Right lobe of liver (tissue), 4 donors: ENCODE data around the gene FAM83C.

ENCODE experiments used
- POLR2A ChIP-seq: fragments of 450-650 bp; IDR thresholded peaks from one replicate; pipeline ENCODE4 v1.6.1; 2017; ENCODE audit warnings: antibody characterized with exemption, mild to moderate bottlenecking
- TF ChIP-seq, protein P1 (sequence below), 4 donors: fragments of 200-600 bp in 3 of 4; fragments of 450-650 bp in 1 of 4; IDR thresholded peaks; one replicate each; pipeline versions ENCODE4 v1.5.1 to v1.8.0; 2016 to 2022; ENCODE audit warnings: antibody characterized with exemption in 4 of 4, mild to moderate bottlenecking in 2 of 4
- donor health status: DM: no; HTN: no; CAD: no.
- donor health status: DM: no; HTN: no; CAD: no.
- donor health status: DM: no; HTN: yes; CAD: no.

DNA sequence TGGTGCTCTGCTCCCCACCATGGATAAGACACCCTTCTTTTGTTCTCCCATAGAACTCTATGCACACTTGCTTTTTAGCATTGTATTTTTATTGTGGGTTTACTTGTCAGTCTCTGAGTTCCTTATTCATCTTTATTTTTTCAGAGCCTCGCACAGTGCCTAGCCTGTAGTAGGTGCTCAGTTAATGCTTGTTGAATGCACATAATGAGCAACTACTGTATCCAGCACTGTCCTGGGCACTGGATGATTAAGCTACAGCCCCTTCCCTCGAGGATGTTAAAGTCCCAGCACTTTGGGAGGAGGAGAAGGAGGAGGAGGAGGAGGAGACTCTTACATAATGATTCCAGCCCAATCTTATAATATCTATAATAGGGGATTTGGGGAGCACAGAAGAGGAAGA, 48.9 kb downstream of the FAM83C start:
- TF ChIP-seq, protein P1, sequence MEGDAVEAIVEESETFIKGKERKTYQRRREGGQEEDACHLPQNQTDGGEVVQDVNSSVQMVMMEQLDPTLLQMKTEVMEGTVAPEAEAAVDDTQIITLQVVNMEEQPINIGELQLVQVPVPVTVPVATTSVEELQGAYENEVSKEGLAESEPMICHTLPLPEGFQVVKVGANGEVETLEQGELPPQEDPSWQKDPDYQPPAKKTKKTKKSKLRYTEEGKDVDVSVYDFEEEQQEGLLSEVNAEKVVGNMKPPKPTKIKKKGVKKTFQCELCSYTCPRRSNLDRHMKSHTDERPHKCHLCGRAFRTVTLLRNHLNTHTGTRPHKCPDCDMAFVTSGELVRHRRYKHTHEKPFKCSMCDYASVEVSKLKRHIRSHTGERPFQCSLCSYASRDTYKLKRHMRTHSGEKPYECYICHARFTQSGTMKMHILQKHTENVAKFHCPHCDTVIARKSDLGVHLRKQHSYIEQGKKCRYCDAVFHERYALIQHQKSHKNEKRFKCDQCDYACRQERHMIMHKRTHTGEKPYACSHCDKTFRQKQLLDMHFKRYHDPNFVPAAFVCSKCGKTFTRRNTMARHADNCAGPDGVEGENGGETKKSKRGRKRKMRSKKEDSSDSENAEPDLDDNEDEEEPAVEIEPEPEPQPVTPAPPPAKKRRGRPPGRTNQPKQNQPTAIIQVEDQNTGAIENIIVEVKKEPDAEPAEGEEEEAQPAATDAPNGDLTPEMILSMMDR (IDR thresholded peaks at IDR 0.05), result no peak
- TF ChIP-seq POLR2A, result no peak
